ENCODE results near the gene CPED1.

CPED1 gene

DNA sequence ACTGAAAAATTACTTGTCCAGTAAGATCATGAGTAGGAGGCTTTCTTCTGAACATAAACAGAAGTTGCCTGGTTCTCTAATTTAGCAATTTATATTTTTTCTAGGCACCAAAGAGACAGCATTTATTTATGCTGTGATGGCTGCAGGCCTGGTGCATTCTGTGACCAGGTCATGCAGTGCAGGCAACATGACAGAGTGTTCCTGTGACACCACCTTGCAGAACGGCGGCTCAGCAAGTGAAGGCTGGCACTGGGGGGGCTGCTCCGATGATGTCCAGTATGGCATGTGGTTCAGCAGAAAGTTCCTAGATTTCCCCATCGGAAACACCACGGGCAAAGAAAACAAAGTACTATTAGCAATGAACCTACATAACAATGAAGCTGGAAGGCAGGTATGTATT is 343.1 kb downstream of the CPED1 start:
- no peak for DNase-seq

DNA sequence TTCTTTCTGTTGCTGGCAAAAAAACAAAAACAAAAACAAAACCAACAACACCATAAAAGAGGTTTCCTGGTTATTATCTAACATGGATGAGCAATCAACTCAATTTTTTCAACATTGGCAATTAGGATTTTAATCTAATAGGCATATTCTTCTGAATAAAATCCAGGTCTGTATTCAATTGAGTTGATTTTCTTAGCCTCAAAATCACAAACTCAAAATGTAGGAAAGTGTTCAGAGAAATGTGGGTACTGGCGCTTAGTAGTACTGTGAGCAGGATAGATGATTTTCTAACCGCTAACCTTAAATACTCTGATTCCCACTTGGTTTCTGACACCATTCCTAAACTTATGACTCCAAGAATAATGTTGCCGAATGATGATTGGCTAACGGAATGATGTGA is 345.9 kb downstream of the CPED1 start:
- DNase-seq: no peak

DNA sequence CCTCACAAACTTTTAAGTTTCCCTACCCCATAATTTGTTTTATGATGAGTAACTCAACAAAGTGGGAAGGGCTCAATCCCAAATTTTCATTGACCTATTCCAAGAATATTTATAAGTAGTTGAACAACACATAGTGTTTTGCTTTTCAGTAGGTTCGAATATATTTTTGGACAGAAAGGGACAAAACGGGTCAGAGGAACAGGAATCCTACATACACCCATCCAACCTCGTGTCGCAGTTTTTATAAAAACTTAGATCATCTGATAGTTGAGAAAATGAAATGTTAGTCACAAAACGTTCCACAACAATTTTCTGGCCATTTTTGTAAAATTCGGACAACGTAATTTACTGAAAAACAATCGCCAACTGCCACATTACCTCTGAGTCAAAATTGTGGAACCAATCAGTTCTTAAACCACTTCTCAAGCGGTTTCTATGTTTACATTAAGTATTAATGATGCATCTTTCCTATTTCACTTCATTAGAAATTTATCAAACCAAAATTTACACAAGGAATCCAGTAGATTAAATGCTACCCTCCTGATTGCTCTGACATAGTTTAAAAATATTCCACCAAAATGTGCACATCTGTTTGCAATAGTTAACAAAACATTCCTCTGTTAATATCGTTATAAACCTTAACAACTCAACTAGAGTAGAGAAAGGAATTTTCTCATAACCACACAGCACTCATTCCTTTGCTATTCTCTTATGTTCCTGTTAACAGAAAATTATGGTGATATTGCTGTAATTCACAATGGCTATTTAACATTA is 346.6 kb downstream of the CPED1 start:
- no peak for DNase-seq

DNA sequence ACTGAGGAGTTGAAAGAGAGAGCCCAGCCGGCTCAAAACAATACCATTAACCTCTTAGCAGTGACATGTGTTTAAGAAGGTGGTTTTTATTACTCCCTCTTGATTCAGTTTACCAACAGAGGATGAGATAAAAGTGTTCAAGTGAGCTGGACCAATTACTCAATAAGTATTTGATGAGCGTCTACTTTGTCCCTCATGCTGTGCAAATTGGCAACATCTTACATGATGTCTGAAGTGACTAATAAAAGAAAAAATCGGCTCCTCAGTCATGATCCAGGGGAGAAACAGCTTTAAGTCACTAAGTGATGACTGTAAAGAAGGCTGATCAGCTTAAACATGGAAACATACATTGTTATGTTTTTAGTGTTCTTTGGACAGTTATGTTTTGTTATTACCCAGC is 348.1 kb downstream of the CPED1 start:
- no peak for DNase-seq

DNA sequence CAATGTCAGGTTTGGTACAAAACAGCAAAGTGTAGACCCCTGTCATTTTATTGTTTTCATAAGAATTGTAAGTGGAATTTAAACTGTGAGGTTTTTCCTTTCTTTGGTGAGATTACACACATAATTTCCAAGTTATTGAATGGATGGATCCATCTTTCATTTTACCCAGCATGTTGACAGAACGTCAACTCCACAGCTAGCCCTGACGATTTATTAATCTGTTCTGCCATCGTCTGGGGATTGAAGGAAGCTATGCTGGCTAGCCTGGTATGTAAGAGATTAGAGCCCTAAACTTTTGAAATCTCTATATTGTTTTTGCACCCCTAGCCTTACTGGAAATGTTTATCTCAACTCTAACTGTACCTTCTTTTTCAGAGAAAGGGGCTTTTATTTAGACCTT is 348.9 kb downstream of the CPED1 start:
- DNase-seq: no peak

DNA sequence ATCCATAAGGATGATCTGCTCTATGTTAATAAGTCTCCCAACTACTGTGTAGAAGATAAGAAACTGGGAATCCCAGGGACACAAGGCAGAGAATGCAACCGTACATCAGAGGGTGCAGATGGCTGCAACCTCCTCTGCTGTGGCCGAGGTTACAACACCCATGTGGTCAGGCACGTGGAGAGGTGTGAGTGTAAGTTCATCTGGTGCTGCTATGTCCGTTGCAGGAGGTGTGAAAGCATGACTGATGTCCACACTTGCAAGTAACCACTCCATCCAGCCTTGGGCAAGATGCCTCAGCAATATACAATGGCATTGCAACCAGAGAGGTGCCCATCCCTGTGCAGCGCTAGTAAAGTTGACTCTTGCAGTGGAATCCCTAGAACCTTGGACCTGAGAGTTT is 350.6 kb downstream of the CPED1 start:
- DNase-seq: no peak

DNA sequence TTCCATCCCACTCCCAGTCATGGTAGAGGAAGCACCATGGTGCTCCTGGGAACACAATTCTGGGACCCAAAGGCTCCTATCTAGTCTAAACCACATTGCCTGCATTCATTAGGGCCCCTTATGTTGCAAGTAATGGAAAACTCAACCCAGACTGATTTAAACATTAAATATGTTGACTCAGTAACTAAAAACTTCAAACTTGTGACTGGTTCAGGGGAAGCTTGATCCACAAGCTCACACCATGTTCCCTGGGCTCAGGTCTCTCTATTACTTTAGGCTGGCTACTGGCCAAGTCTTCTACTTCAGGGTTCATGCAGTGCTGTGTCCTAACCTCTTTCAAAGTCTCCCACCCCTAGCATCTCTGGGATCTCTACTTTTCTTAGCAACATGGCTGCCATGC is 353.4 kb downstream of the CPED1 start:
- no peak for DNase-seq

DNA sequence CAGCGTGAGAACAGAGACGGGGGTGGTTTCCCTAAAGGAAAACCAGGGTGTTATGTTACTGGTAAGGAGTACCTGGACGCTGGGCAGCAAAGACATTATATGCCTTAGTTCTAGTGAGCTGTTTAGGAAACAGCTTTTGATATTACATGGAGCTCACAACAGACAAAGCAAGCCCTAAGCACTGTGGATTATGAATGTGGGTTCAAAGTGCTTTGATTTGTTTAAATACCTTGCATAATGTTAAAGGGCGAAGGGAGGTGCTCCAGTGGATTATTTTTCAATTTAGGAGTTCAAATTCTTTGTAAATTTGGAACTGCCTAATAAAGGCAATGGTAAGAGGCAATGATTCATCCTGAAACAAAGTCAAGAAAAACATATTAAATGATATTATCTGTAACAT is 354.1 kb downstream of the CPED1 start:
- DNase-seq: no peak

DNA sequence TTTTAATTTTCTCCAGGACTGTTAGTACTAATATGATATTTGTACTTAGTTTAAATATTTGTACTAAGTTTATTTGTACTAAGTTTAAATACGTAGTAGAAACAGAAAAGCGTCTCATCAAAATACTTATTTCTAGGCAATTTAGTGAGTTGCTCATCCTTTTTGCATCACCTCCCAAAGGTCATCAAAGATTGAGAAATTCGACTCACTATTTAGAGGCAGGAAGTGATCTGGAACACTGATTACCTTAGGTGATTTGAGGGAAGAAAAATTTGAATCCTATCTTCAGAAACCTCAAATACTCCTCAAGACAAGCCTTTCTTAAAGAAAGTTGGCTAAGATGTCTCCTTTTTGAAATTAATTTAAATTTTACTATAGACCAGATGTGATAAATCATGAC is 354.8 kb downstream of the CPED1 start:
- no peak for DNase-seq

DNA sequence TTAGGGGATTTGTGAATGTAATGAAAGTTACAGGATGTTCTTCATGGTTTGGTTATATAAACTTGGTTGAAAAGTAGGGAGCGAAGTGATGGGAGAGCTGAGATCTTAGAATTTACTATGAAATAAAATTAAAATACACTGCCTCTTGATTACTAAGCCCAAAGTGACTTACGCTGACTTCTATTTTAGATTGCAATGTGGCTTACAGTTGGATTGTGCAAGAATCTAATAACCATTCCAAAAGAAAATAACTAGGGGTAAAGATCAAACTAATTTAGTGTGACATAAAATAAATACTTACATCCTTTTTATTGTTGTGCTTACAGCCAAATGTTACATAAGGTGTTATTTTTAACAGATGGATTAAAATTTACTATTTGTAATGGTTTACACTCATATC is 355.6 kb downstream of the CPED1 start:
- no peak for DNase-seq

DNA sequence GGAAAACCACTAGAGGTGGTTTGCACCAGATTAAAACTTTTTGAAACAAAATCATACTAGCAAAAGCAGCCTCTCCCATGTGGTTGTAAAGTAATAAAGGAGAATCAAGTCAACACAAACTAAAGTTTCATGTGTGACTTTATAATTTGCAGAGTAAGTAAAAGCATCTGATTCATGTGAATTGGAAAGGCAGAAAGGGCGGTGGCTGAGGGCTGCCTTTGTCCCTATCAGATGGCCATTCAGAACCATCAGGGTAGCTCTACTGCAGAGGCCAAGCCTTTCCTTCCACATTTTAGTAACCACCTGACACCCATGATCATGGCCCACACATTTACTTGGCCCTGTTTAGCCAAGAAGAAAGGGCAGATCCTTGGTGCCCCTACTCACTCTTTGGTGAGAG is 356.0 kb downstream of the CPED1 start:
- no peak for DNase-seq
